Urinary bladder (tissue), 4 donors: ENCODE data around the gene ABCC8. TPM values are rescaled to one million over a fixed set of nuclear protein-coding genes. Genes with fewer than 3 reads are reported as not detected.
A peak's percentile ranks its signal among the peaks of the same experiment; 100 is the strongest.

Experiments used
- DNase-seq: peaks from one replicate; pipeline ENCODE4 v3.0.0-alpha.2; 2015; ENCODE audit errors: extremely low spot score
- H3K27ac ChIP-seq: one replicate; pipeline ENCODE4 v1.5.1; 2013; ENCODE audit warnings: low read depth, mild to moderate bottlenecking, moderate library complexity
- H3K36me3 ChIP-seq: one replicate; pipeline ENCODE4 v1.6.1; 2013; ENCODE audit warnings: mild to moderate bottlenecking, moderate library complexity; ENCODE audit not compliant: insufficient read depth
- H3K4me1 ChIP-seq: one replicate; pipeline ENCODE4 v1.6.1; 2013; ENCODE audit warnings: mild to moderate bottlenecking, moderate library complexity; ENCODE audit not compliant: insufficient read depth
- H3K4me3 ChIP-seq: one replicate; pipeline ENCODE4 v1.5.1; 2013; ENCODE audit warnings: low read depth, low read length
- WGBS: extraction: QIAGEN DNeasy Blood & Tissue Kit; methylation state at CpG from one replicate; pipeline ENCODE4 v1.1.7; 2013; 5-methylcytosine and 5-hydroxymethylcytosine counted together
- polyA plus RNA-seq: library from polyadenylated mRNA; stranded (reverse); fragments of 200-250 nt; gene quantifications from one replicate; pipeline ENCODE4 v1.2.3, GENCODE V29; 2013
- total RNA-seq: library from RNA; depleted of rRNA; stranded (reverse); fragments of >200 nt; gene quantifications from one replicate; pipeline ENCODE4 v1.2.3, GENCODE V29; 2014
- donor health status: healthy with polysubstance abuse.
- donor health status: healthy.

The ABCC8 gene
- total and polyA plus RNA-seq, 2 donors, result 0.39 to 8.7 TPM

DNA sequence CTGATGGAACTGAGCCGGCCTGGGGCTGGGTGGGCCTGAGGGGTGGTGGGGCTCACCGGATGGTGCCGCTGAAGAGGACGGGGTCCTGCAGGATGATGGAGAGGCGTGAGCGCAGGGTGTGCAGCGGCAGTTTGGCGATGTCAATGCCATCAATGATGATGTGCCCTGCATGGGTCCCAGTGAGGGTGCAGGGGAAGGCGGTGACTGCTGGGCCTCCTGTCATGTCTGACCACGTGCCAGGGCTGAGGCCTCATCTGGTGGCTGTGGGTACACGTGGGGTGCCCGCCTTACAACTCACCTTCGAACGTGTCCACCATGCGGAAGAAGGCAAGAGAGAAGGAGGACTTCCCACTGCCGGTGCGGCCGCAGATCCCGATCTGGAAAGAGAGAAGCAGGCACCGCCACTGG lies 81.1 kb downstream of the ABCC8 start:
- H3K4me1 ChIP-seq, result no peaks in the 10 kb centered on the region
- no peak overlapping the region for H3K27ac ChIP-seq
- H3K36me3 ChIP-seq, result no peaks in the 10 kb centered on the region
- no peak for DNase-seq
- H3K4me3 ChIP-seq, result no peak overlapping the region
- 93% methylated on average over 20 of the region's 20 CpGs for WGBS

- WGBS, result 91% methylated on average over 10 of the region's 10 CpGs
- no peaks in the 10 kb centered on the region for H3K4me1 ChIP-seq
- no peak overlapping the region for H3K27ac ChIP-seq
- H3K4me3 ChIP-seq, result no peak overlapping the region
- no peaks in the 10 kb centered on the region for H3K36me3 ChIP-seq
- no peak for DNase-seq
Measured at GRCh38 chr11:17394743-17395390, 81.8 kb downstream of the ABCC8 start.

GRCh38 chr11:17393472-17393871 lies 83.2 kb downstream of the ABCC8 start:
- H3K36me3 ChIP-seq, result no peaks in the 10 kb centered on the region
- no peaks in the 10 kb centered on the region for H3K4me1 ChIP-seq
- no peak overlapping the region for H3K4me3 ChIP-seq
- no peak for DNase-seq
- WGBS, result 89% methylated on average over 6 of the region's 6 CpGs
- no peak overlapping the region for H3K27ac ChIP-seq

- DNase-seq, result no peak
- WGBS, result 85% methylated on average over 14 of the region's 14 CpGs
Measured at GRCh38 chr11:17392872-17393271, 83.8 kb downstream of the ABCC8 start.

DNA sequence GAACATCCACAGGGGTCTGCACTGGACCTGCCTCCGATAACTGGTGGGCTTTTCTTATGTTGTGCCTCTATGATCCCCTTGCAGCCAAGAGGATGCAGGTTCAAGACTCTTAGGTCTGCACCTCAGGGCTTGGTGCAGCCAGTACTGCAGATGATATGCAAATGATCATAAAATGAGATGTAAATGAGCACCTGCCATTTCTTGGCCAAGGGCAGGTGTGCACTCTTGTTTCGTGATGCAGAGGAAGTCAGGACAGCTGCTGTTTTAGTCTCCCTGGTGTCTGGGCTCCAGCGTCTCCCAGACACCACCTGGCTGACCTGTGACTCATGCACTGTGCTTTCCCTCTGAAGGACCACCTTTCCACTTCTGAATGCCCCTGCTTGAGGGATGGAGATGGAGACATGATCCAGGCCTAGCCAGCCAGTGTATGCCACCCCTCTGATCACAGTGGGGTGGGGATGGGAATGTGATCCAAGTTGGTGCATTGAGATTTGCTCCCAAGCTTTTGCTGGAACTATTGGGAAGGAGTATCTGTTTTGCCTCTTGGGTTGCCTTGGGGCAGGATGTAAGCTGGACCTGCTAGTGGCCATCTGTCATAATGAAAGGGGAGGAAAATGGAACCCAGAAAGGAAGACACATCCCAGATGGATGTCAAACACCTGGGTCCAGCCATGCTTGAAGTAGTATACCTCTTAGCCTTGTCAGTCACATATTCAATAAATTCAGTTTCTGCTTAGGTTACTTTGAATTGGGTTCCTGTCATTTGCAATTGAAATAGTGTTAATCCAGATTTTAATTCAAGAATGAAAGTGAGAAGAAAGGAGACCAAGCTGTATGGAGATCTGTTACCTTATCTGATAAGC lies 84.9 kb downstream of the ABCC8 start:
- Histone ChIP-seq H3K27ac (no peak overlapping the region), H3K4me3 (no peak overlapping the region), H3K4me1 (no peaks in the 10 kb centered on the region), H3K36me3 (no peaks in the 10 kb centered on the region)
- no peak for DNase-seq
- WGBS, result 80% methylated on average over 3 of the region's 3 CpGs

More at GRCh38 chr11:17392872-17393271, 83.8 kb downstream of the ABCC8 start:
- no peak overlapping the region for H3K4me3 ChIP-seq
- no peaks in the 10 kb centered on the region for H3K4me1 ChIP-seq
- no peaks in the 10 kb centered on the region for H3K36me3 ChIP-seq
- H3K27ac ChIP-seq, result no peak overlapping the region

DNA sequence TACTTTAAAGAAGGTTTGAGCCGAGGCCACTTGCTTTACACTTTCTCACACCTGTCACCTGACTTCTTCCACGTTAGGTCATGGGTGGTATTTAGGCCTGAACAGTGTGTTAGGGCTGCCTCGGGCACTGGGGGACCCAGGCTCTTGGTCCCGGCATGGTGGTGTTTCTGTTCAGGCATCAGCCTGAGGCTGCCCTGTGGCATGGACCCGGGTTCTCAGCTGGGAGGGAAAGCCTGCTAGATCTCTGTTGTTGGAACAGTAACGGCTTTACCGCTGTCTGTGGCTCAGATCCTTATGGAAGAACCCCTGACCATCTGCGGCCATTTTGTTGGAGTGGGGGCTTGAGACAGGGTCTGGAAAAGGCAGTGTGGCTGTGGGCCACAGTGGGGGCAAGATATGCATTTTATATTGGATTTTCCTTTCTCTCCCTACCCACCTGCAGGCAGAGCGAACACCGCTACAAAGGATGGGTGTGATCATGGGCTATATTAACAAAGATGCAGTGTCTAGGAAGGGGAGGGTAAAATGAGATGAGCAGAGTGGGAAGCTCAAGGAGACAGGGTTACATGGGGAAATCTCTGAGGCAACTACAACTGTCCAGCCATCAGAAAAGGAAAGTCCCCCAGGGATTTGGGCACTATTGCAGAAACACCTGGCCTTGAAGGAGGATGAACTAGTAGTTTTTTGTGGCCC lies 86.5 kb downstream of the ABCC8 start:
- 58% methylated on average over 10 of the region's 10 CpGs for WGBS
- no peak for DNase-seq
- H3K4me1 ChIP-seq, result no peaks in the 10 kb centered on the region
- no peak overlapping the region for H3K4me3 ChIP-seq
- H3K27ac ChIP-seq, result no peak overlapping the region
- H3K36me3 ChIP-seq, result no peaks in the 10 kb centered on the region

- Histone ChIP-seq H3K27ac (no peak overlapping the region), H3K4me1 (no peaks in the 10 kb centered on the region), H3K4me3 (peak overlapping the region; percentile 47), H3K36me3 (no peaks in the 10 kb centered on the region)
- WGBS, result 4% methylated on average over 53 of the region's 55 CpGs
- no peak for DNase-seq
Measured at GRCh38 chr11:17389211-17389956, 87.3 kb downstream of the ABCC8 start.

- no peak for DNase-seq
- no peaks in the 10 kb centered on the region for H3K36me3 ChIP-seq
- peak within 1 kb of the TSS; percentile 47 for H3K4me3 ChIP-seq
- 5% methylated on average over 53 of the region's 53 CpGs for WGBS
- H3K4me1 ChIP-seq, result no peaks in the 10 kb centered on the region
- H3K27ac ChIP-seq, result no peak within 1 kb of the TSS
Measured at GRCh38 chr11:17388609-17389210, 87.9 kb downstream of the ABCC8 start, which contains the start of gene KCNJ11. TSS of gene KCNJ11 (minus strand) at chr11:17388659. CDS start at chr11:17388091, 568 bp downstream.

DNA sequence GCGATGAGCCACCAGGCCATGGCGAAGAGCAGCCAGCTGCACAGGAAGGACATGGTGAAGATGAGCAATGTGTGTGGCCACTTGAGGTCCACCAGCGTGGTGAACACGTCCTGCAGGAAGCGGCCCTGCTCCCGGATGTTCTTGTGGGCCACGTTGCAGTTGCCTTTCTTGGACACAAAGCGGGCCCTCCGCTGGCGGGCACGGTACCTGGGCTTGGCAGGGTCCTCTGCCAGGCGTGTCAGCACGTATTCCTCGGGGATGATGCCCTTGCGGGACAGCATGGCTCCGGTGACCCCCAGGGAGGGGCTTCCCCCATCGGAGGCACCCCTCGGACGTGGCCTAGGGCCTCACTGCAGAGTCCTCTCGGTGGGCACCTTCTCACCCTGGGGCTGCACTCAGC lies 88.8 kb downstream of the ABCC8 start:
- no peak for DNase-seq
- 94% methylated on average over 20 of the region's 20 CpGs for WGBS
- H3K4me1 ChIP-seq, result no peaks in the 10 kb centered on the region
- H3K27ac ChIP-seq, result no peak overlapping the region
- no peaks in the 10 kb centered on the region for H3K36me3 ChIP-seq
- H3K4me3 ChIP-seq, result no peak overlapping the region

- Histone ChIP-seq H3K27ac (no peak overlapping the region), H3K4me3 (no peak overlapping the region), H3K4me1 (no peaks in the 10 kb centered on the region), H3K36me3 (no peaks in the 10 kb centered on the region)
- no peak for DNase-seq
- 99% methylated on average over 20 of the region's 20 CpGs for WGBS
Measured at GRCh38 chr11:17387254-17387653, 89.4 kb downstream of the ABCC8 start.

DNA sequence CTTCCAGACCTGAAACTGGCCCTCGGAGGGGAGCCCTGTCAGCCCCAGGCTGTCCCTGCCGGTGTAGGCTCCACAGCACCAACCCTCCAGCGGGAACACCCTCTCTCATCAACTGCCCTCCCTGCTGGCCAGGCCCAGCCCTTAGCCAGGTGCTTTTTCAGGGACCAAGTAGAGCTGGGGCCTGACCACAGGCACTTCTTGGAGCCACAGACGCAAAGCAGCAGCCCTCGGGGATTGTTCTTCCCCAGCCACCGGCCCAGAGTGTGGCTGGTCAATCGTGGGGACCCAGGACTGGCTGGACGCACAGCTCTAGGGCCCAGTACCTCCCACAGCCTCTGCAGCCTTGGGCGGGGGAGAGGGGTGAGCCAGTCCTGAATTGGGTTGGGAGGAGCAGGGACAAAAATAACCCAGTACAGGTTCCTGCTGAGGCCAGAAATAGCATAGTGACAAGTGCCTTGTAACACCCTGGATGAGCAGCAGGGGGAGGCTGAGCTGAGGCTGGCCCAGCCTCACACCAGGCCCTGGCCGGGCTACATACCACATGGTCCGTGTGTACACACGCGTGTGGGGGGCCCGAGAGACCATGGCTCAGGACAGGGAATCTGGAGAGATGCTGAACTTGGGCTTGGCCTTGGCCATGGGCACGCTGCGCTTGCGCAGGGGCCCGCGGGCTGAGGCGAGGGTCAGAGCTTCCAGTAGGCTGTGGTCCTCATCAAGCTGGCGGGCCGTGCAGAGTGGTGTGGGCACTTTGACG lies 90.1 kb downstream of the ABCC8 start:
- Histone ChIP-seq H3K4me1 (no peaks in the 10 kb centered on the region), H3K27ac (no peak overlapping the region), H3K4me3 (no peak overlapping the region), H3K36me3 (no peaks in the 10 kb centered on the region)
- DNase-seq, result no peak
- WGBS, result 67% methylated on average over 23 of the region's 23 CpGs

- Histone ChIP-seq H3K4me1 (no peaks in the 10 kb centered on the region), H3K36me3 (no peaks in the 10 kb centered on the region), H3K4me3 (no peak overlapping the region), H3K27ac (no peak overlapping the region)
- no peak for DNase-seq
- 83% methylated on average over 6 of the region's 6 CpGs for WGBS
Measured at GRCh38 chr11:17385926-17386325, 90.7 kb downstream of the ABCC8 start.
